GM12878 (cell line): ENCODE data around the gene TNRC6B. TPM values are rescaled to one million over a fixed set of nuclear protein-coding genes. Genes with fewer than 3 reads are reported as not detected.

Experiments used
- ATAC-seq: fragments of 200-7000 bp; cut with Tn5 transposase; 3 replicates; pipeline ENCODE4 v1.9.1; 2020; ENCODE audit warnings: mild to moderate bottlenecking, moderate library complexity
- BruUV-seq: library from RNA; stranded (reverse); fragments of 400-500 nt; replicated peaks from 2 replicates; lab custom pipeline; 2021; lab: Mats Ljungman, UMichigan
- CTCF ChIA-PET: fragments of 300-600 bp; sonication (Branson Sonifier 250); formaldehyde crosslinking; extraction: SDS; loops from one replicate; lab custom pipeline; 2021; ENCODE audit warnings: inconsistent platforms; lab: Yijun Ruan, JAX
- POLR2A ChIA-PET: fragments of 350-600 bp; formaldehyde crosslinking; extraction: SDS; loops from one replicate; lab custom pipeline; 2021; ENCODE audit warnings: inconsistent platforms; lab: Charles Lee
- RAD21 ChIA-PET: fragments of 300-600 bp; sonication (Branson Sonifier 250); formaldehyde crosslinking; loops from one replicate; lab custom pipeline; 2023; ENCODE audit warnings: antibody characterized with exemption; ENCODE audit not compliant: unreplicated experiment; lab: Charles Lee
- SMC1A ChIA-PET: fragments of 300-600 bp; sonication (Branson Sonifier 250); formaldehyde crosslinking; loops from one replicate; lab custom pipeline; 2023; ENCODE audit not compliant: unreplicated experiment, uncharacterized antibody; lab: Charles Lee
- DNase-seq: peaks from one replicate; pipeline ENCODE4 v3.0.0-alpha.2; 2011; ENCODE audit warnings: low read depth, low spot score
- FAIRE-seq: peaks from 3 replicates; lab custom pipeline; 2011; peaks lifted over from hg19 to GRCh38; lab: Jason Lieb, UNC
- H2AFZ ChIP-seq: 2 replicates; pipeline ENCODE4 v1.6.0; 2011; ENCODE audit warnings: low read depth, low read length, control low read depth; ENCODE audit not compliant: control insufficient read depth
- H3K27ac ChIP-seq: 2 replicates; pipeline ENCODE4 v1.5.1; 2011; ENCODE audit warnings: control low read depth; ENCODE audit not compliant: control insufficient read depth, insufficient read depth
- H3K27me3 ChIP-seq, 2 experiments: replicated peaks in 1 of 2; 2 replicates each; pipeline versions ENCODE4 v1.6.0 to v1.6.1; 2011; ENCODE audit warnings: low read length in 1 of 2; ENCODE audit not compliant: control insufficient read depth in 2 of 2, insufficient read depth in 2 of 2
- H3K36me3 ChIP-seq, 2 experiments: 2 replicates each; pipeline ENCODE4 v1.5.1; 2011; ENCODE audit warnings: low read length in 1 of 2; ENCODE audit not compliant: control insufficient read depth in 2 of 2, insufficient read depth in 2 of 2
- H3K4me1 ChIP-seq: 2 replicates; pipeline ENCODE4 v1.6.1; 2011; ENCODE audit warnings: mild to moderate bottlenecking, low read length, moderate library complexity, mixed read lengths; ENCODE audit not compliant: control insufficient read depth, insufficient read depth
- H3K4me2 ChIP-seq: 2 replicates; pipeline ENCODE4 v1.6.0; 2011; ENCODE audit warnings: control low read depth; ENCODE audit not compliant: control insufficient read depth, insufficient read depth
- H3K4me3 ChIP-seq: fragments of 200-600 bp; sonication (generic); 2 replicates; pipeline ENCODE4 v1.5.1; 2016
- H3K79me2 ChIP-seq: 2 replicates; pipeline ENCODE4 v1.6.0; 2011; ENCODE audit warnings: low read length; ENCODE audit not compliant: control insufficient read depth, insufficient read depth
- H3K9ac ChIP-seq: 2 replicates; pipeline ENCODE4 v1.8.0; 2011; ENCODE audit warnings: low read length, control low read depth, mixed read lengths; ENCODE audit not compliant: control insufficient read depth, insufficient read depth
- H3K9me3 ChIP-seq: replicated peaks from 3 replicates; pipeline ENCODE4 v1.5.1; 2011; ENCODE audit warnings: mild to moderate bottlenecking, low read length; ENCODE audit not compliant: control insufficient read depth, insufficient read depth
- H4K20me1 ChIP-seq: 2 replicates; pipeline ENCODE4 v1.6.0; 2011; ENCODE audit not compliant: control insufficient read depth, insufficient read depth
- ATF7 ChIP-seq: fragments of 450-650 bp; IDR thresholded peaks from 2 replicates; pipeline ENCODE4 v1.6.1; 2016; ENCODE audit warnings: low read depth, mild to moderate bottlenecking
- BRCA1 ChIP-seq: IDR thresholded peaks from 2 replicates; pipeline ENCODE4 v1.6.1; 2011; ENCODE audit warnings: low read depth, low read length, improper control_type of control experiment
- CREB1 ChIP-seq: IDR thresholded peaks from 2 replicates; pipeline ENCODE4 v1.6.1; 2012; ENCODE audit warnings: low read depth, mild to moderate bottlenecking, inconsistent platforms
- GABPA ChIP-seq: IDR thresholded peaks from 2 replicates; pipeline ENCODE4 v1.6.1; 2014; ENCODE audit warnings: antibody characterized with exemption, low read depth, mild to moderate bottlenecking, inconsistent platforms
- HDAC2 ChIP-seq: fragments of 200-600 bp; sonication (generic); IDR thresholded peaks from 2 replicates; pipeline ENCODE4 v1.6.1; 2017
- JUNB ChIP-seq: IDR thresholded peaks from 2 replicates; pipeline ENCODE4 v1.6.1; 2016; ENCODE audit warnings: antibody characterized with exemption, mild to moderate bottlenecking
- MEF2A ChIP-seq: IDR thresholded peaks from 2 replicates; pipeline ENCODE4 v1.6.1; 2011; ENCODE audit warnings: low read depth, mild to moderate bottlenecking, low read length, moderate library complexity; ENCODE audit not compliant: insufficient read depth
- RFX5 ChIP-seq: IDR thresholded peaks from 2 replicates; pipeline ENCODE4 v1.6.1; 2011; ENCODE audit warnings: low read depth, low read length, improper control_type of control experiment
- SMC3 ChIP-seq: IDR thresholded peaks from 2 replicates; pipeline ENCODE4 v1.6.1; 2011; ENCODE audit warnings: low read length, improper control_type of control experiment, borderline replicate concordance
- STAT3 ChIP-seq: IDR thresholded peaks from 2 replicates; pipeline ENCODE4 v1.6.1; 2011; ENCODE audit warnings: low read depth, low read length, improper control_type of control experiment
- TBL1XR1 ChIP-seq: IDR thresholded peaks from 2 replicates; pipeline ENCODE4 v1.6.1; 2012; ENCODE audit warnings: low read depth, low read length, improper control_type of control experiment
- ZNF207 ChIP-seq: fragments of 450-650 bp; IDR thresholded peaks from 2 replicates; pipeline ENCODE4 v1.6.1; 2014; ENCODE audit warnings: antibody characterized with exemption, mild to moderate bottlenecking, borderline replicate concordance
- ZNF274 ChIP-seq: IDR thresholded peaks from one replicate; pipeline ENCODE4 v1.8.0; 2011; ENCODE audit not compliant: insufficient read length, insufficient read depth
- ZNF622 ChIP-seq: fragments of 450-650 bp; IDR thresholded peaks from 2 replicates; pipeline ENCODE4 v1.6.1; 2017; ENCODE audit warnings: mild to moderate bottlenecking, inconsistent platforms
- WGBS: methylation state at CpG from one replicate; pipeline ENCODE4 v1.1.6; 2016; ENCODE audit warnings: low lambda C conversion rate; ENCODE audit not compliant: insufficient replicate concordance, insufficient coverage; ENCODE audit errors: missing lambda C conversion rate; 5-methylcytosine and 5-hydroxymethylcytosine counted together
- in situ Hi-C: fragments of 300-500 bp; cut with MboI; formaldehyde crosslinking; loops from 9 replicates; pipeline ENCODE4 v1.14.3; 2018; ENCODE audit warnings: mixed read lengths
- intact Hi-C: fragments of 100-400 bp; cut with micrococcal nuclease; formaldehyde crosslinking; loops from one replicate; pipeline ENCODE4 v1.14.2; 2022; ENCODE audit not compliant: unreplicated experiment
- polyA plus RNA-seq, 11 experiments: library from polyadenylated mRNA; depleted of rRNA in 4 of 11; unstranded in 6 of 11; stranded (reverse) in 5 of 11; fragments of >200 nt; fragmentation: Nextera tagmentation in 4 of 11; fragmentation: Illumina TruSeq in 1 of 11; extraction: Ambion mirVana in 4 of 11; extraction: Trizol in 1 of 11; gene quantifications; 1 replicate in 1 of 11; 2 replicates in 10 of 11; pipeline versions ENCODE4 v1.2.1 to v1.2.3, GENCODE V29; 2011 to 2016; ENCODE audit warnings: inconsistent platforms in 2 of 11, missing spikeins in 2 of 11, low read depth in 1 of 11
- total RNA-seq, 4 experiments: library from RNA; depleted of rRNA in 3 of 4; stranded (reverse); fragments of >200 nt in 3 of 4; fragmentation: Illumina TruSeq in 1 of 4; extraction: Trizol in 1 of 4; gene quantifications; 2 replicates each; pipeline versions ENCODE4 v1.2.1 to v1.2.3, GENCODE V29; 2013 to 2021
- TF ChIP-seq, protein P1 (sequence below): fragments of 450-650 bp; IDR thresholded peaks from 2 replicates; pipeline ENCODE4 v1.6.1; 2017; ENCODE audit warnings: mild to moderate bottlenecking, low read depth, inconsistent platforms; ENCODE audit not compliant: poor library complexity, severe bottlenecking

The TNRC6B gene
- total and polyA plus RNA-seq, 10 of the 15 experiments (the other 5 are each of a cell fraction or from before 2014, with no cell fraction given) = 3.6 to 32.8 (median 16.4) TPM

DNA sequence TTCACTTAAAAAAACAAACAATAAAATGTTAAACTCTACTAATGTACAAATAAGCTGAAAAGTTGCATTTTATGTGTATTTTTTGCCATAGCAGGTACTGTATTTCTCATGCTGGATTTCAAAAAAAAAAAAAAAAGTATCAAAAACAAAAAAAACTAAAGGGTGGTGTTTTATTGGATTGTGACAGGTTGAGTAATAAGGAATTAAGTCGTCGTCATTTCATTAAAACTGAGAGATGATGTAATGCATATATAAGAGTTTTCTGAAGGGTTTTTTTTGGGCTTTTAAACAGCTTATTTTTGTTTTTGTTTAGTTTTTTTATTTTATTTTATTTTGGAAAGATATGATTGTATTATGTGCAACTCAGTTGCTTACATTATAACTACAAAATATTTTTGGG, 157.6 kb downstream of the TNRC6B start:
- ATAC-seq (no peak), DNase-seq (no peak), FAIRE-seq (no peak)
- intact Hi-C loops = no loop called here
- Histone ChIP-seq H3K27me3 (no peaks in the 10 kb centered on the region), H3K9ac (no peak overlapping the region), H3K4me2 (no peak overlapping the region), H3K4me3 (no peak overlapping the region), H4K20me1 (no peaks in the 10 kb centered on the region), H3K79me2 (no peaks in the 10 kb centered on the region), H3K27ac (no peak overlapping the region), H2AFZ (no peak overlapping the region)
- ChIA-PET RAD21 (interaction anchor here (0.6 kb wide), 1 partner anchor 11 kb away, joined by 3 read pairs; the partner anchor contains the start of gene ADSL), CTCF (interaction anchor here (0.6 to 3.6 kb wide), 6 partner anchors 10 to 519 kb away, joined by 3 to 40 read pairs (median 4); partner anchors contain the start of gene ADSL)
- WGBS = 0% methylated on average over 2 of the region's 2 CpGs
- TF ChIP-seq SMC3 = no peak
- TF ChIP-seq CREB1 = 0 out of 2 replicates have a peak, but pooled peaks have one; percentile 13
- peak; percentile 65 for TF ChIP-seq ATF7
- no peak for TF ChIP-seq TBL1XR1
- TF ChIP-seq, protein P1, sequence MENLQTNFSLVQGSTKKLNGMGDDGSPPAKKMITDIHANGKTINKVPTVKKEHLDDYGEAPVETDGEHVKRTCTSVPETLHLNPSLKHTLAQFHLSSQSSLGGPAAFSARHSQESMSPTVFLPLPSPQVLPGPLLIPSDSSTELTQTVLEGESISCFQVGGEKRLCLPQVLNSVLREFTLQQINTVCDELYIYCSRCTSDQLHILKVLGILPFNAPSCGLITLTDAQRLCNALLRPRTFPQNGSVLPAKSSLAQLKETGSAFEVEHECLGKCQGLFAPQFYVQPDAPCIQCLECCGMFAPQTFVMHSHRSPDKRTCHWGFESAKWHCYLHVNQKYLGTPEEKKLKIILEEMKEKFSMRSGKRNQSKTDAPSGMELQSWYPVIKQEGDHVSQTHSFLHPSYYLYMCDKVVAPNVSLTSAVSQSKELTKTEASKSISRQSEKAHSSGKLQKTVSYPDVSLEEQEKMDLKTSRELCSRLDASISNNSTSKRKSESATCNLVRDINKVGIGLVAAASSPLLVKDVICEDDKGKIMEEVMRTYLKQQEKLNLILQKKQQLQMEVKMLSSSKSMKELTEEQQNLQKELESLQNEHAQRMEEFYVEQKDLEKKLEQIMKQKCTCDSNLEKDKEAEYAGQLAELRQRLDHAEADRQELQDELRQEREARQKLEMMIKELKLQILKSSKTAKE = no peak
- no peak for TF ChIP-seq STAT3
- TF ChIP-seq ZNF207 = no peak
- TF ChIP-seq ZNF622 = no peak
- TF ChIP-seq JUNB = peak; percentile 74
- no peak for TF ChIP-seq BRCA1
- TF ChIP-seq ZNF274 = no peak
- no peak for TF ChIP-seq GABPA
- TF ChIP-seq RFX5 = no peak
- no peak for TF ChIP-seq MEF2A
- TF ChIP-seq HDAC2 = no peak
- TF ChIP-seq, all 136 proteins: peak for 3
- BruUV-seq = no TSS peak
- H3K36me3 ChIP-seq = no peaks in the 10 kb centered on the region; a peak in 1 of 4 replicates
- no peaks in the 10 kb centered on the region for H3K9me3 ChIP-seq
- SMC1A ChIA-PET = interaction anchor here (0.8 to 4.5 kb wide), 6 partner anchors 12 to 707 kb away, joined by 3 to 40 read pairs (median 4); partner anchors contain the start of genes ADSL and TNRC6B
- POLR2A ChIA-PET = interaction anchor here (0.6 kb wide), 3 partner anchors 35 to 411 kb away, joined by 3 to 5 read pairs (median 4); no protein-coding TSS in a partner anchor
- in situ Hi-C loops = no loop called here
- peaks cover 36% of the 10 kb centered on the region for H3K4me1 ChIP-seq
